AG08396 (cell line): ENCODE results near the gene SEC14L3.

Experiments used
- DNase-seq: peaks from one replicate; pipeline ENCODE4 v3.0.0; 2012; ENCODE audit warnings: low spot score, mixed read lengths

The SEC14L3 gene

DNA sequence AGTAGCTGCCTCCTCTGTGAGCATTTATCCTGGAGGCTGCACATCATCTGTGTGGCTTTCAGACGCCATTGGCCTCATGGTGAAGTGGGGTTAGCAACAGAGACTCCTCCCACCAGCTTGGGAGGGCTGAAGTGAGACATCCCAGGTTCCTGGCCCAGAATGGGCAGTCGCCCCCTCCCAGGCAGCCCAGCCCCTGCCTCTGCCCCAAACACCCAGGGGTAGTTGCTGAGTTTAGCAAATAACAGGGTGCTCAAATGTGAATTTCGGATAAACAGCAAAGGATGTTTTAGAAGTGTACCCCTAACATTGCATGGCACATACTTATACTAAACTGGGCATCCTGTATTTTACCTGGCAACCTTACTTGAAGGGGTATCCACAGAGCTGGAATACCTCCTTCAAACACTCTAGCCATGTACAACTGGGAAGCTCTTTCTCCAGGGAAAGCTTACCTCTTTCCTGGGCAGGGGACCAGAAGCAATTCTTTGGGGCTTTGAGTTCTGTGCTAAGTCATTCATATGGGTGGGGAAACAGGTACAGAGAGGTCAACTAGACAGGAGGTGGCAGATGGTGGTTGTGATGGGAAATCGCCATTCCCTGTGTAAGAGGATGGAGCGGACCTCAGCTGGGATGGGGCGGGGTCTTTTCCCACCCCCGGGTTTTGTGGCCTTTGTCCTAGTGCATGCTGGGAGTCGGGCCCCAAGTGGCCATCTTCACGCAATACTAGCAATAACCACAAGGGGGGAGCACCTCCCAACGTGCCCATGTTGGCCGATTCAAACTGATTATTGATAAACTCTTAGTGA, 27.0 kb downstream of the SEC14L3 start:
- DNase-seq: peak; percentile 76

DNA sequence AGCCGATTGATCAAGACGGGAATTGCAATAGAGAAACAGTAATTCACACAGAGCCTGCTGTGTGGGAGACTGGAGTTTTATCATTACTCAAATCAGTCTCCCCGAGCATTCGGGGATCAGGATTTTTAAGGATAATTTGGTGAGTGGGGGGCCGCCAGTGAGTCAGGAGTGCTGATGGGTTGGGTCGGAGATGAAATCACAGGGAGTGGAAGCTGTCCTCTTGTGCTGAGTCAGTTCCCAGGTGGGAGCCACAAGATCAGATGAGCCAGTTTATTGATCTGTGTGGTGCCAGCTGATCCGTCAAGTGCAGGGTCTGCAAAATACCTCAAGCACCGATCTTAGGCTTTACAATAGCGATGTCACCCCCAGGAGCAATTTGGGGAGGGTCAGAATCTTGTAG, 30.7 kb downstream of the SEC14L3 start:
- DNase-seq: no peak

DNA sequence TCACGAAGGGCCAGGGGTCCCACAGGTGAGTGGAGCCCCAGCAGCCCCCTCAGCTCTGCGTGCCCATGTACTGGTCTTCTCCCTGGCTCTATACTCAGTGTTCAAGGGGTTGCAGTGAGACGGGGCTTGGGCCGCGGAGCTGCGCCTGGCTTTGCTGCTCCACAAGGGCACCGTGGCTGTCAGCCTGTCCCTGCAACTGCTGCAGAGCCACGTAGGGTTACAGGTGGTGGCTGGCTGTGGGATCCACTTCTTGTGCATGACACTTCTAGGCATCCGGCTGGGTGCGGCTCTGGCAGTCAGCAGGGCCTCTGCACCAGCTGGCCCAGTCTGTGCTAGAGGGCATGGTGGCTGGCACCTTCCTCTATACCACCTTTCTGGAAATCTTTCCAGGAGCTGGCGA, 32.0 kb downstream of the SEC14L3 start:
- no peak for DNase-seq

DNA sequence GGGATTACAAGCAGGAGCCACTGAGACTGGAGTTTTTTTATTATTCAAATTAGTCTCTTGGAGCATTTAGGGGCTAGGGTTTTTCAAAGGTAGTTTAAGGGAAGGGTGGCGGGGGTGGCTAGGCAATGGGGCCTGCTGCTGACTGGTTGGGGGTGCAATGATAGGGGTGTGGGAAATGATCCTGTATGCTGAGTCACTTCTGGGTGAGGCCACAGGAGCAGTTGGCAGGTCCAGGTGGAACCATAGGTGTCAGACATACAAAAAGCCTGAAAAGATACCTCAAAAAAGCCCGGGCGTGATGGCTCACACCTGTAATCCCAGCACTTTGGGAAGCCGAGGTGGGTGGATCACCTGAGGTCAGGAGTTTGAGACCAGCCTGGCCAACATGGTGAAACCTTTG, 32.6 kb downstream of the SEC14L3 start:
- no peak for DNase-seq

DNA sequence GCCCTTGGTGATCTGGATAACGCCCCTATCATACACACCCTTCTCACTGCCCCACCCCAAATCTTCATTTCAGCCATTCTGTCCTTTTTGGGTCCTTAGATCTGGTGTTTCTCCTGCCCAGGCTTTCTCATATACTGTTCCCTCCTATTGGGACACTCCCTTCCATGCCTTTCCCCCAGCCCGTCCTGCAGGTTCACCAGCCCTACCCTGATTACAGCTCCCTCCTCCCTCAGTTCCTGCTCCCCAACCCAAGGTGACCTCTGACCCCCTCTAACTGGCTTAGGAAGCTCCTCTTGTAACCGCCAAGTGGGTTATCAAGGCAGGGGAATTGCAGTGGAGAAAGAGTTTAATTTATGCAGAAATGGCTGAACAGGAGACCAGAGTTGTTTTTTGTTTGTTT, 33.3 kb downstream of the SEC14L3 start:
- no peak for DNase-seq

DNA sequence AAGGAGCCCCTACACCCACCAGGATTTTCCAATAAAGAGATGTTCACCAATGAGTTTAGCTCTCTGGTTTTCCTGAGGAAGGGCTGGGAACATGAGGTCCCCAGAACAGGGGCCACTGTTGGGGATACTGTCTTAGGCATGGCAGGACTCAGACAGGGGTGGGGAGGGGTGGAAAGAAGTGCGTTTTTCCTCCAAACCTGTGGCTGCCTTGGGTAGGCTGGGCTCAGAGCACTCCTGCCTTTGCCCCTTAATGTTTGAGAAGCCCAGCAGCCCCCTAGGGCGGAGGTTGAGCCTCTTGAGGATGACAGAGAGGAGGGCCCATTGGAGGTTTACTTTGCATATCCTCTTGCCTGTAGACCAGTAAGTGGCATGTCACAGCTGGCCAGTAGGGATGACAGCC, 35.6 kb downstream of the SEC14L3 start:
- DNase-seq: no peak

DNA sequence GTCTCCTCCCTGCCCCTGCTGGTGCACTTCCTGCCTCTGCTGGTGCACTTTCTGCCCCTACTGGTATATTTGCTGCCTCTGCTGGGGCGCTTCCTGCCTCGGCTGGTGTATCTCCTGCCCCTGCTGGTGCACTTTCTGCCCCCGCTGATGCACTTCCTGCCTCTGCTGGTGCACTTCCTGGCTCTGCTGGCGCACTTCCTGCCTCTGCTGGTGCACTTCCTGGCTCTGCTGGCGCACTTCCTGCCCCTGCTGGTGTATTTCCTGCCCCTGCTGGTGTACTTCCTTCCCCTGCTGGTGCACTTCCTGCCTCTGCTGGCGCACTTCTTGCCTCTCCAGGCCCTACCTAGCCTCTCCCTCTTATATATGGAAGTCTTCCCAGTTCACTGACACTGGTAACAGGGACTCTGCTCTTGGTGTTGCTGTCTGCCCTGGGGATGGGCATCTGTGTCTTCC, 36.1 kb downstream of the SEC14L3 start:
- DNase-seq: no peak

DNA sequence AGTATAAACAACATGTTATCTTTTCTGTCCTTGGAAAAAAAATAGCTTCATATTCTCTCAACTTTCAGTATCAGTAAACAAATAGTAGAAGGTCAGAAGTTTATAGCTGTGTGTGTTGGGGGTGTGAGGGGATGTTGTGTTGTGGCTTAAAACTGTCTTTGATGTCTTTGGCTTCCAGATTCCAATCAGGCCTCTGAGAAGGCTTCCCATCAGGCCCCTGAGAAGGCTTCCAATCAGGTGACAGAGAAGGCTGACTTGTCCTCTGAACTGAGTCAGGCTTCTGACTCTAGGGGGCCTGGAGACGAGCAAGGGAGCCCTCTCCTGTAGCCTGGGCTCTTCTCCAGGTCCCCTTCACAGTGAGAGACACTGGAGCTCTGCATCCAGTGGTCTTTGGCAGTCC, 37.0 kb downstream of the SEC14L3 start:
- no peak for DNase-seq

DNA sequence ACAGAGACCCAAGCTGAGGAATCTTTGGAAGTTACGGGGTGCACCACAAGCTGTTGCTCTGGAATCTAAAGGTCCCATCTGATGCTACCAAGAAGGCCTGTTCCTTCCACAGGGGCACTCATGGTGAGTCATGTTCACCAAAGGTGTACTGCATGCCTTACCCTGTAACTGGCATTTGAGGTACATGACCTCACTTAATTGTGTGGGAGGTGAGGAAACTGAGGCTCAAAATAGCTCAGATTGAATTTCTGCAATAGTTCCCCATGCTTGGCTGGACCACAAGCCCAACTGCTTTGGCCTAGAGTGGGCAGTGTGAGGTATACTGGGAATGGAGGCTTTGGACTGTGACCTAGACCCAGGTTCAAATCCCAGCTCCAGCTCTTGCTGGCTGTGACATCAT, 38.0 kb downstream of the SEC14L3 start:
- no peak for DNase-seq

DNA sequence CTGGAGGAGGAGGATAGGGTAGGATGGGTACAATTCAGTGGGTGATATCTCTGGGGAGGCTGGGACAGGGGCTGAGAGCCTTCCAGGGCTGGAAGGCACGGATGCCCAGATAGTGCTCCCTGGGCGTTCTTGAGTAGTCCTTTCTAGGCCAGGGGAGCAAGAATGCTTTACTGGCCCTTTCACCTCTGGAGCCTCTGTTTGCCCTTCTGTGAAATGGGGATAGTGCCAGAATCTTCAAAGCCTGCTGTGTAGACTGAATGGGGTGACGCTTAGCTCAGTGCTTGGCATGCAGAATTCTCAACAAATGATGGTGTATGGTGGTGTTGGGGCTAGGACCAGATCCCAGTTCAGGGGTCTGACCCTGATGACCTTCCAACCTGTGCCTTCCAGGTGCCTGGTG, 38.6 kb downstream of the SEC14L3 start:
- DNase-seq: no peak

DNA sequence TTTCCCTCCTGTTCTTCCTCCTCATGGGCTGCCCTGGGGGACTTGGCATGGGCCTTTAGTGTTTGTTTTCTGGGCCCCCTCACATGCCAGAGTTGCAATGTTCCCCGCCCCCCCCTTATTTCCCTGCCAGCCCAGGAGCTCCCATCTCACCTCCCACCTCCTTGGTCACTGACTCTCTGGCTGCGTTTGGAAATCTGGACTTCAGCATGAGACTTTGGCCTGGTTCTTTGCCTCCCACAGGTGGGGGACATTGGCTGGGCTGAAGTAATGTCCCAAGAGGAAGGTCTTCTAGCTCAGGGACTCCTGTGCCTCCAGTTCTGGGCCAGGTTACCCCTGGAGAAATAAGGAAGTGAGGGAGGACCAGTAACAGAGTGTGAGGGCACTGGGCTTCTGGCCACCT, 39.3 kb downstream of the SEC14L3 start:
- no peak for DNase-seq

DNA sequence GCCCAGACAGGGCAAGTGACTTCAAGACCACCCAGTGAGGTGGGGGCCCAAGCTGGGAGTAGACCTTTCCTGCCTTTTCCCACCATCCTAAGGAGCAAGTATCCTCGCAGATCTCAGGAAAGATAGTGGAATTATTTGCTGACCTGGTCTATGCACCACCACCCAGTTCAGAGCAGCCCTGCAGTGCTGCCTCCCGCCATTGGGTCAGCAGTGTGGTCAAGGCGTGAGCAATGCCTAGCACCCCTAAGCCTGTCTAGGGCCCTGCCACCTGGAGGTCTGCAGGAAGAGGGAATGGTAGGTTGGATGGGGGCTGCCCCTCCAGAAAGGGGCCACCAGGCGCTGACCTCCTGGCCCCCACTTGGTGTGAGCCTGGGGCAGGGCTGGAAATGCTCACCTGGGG, 39.7 kb downstream of the SEC14L3 start:
- DNase-seq: no peak

DNA sequence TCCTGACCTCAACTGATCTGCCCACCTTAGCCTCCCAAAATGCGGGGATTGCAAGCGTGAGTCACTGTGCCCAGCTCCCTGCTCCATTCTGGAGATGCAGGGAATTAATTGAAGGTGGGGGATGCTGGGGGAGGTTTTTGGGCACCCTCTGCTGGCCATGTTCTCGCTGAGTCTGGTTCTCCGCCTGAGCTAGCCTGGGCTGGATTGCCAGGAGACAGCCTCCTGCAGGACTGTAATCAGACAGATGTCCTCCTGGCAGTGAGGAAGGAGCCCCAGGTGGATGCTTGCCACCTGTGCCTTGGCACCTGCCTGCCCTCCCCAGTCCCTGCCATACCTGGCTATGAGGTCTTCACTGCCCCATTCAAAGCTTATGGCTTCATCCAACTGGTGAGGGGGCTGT, 40.9 kb downstream of the SEC14L3 start:
- DNase-seq: no peak

DNA sequence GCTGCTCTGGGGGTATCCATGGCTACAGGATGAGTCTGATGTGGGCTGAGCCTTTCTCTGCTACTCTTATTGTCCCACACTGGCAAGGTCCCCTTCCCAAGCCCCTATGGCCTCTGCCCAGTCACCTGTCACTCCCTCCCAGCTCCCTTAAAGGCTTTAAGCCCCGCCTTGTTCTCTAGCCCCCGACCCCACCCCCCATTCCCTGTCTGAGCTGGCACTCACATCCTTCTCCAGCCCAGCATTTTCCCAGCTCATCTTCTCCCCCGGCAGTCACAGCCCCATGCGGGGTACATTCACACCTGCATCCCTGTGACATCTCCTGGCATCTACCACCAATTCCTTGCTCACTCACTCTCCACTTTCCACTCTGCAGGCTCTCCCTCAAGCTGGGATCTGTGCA, 41.9 kb downstream of the SEC14L3 start:
- no peak for DNase-seq

DNA sequence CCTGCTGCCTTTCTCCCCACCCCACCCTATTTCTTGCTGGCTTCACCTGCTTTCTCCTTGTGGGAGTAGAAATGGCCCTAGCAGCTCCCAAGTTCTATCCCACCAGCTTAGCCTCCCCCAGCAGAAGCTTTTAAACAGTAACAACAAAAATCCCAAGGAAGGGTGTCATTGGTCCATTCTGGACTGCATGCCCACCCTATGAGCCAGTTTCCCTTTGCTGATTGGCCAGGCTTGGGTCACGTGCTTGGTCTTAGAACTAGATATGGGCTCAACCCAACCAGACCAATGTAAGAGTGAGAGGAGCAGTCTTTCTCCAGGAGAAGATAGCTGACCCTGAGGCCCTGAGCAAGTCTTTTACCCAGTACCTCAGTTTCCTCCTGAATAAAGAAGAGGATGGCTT, 43.9 kb downstream of the SEC14L3 start:
- DNase-seq: no peak

DNA sequence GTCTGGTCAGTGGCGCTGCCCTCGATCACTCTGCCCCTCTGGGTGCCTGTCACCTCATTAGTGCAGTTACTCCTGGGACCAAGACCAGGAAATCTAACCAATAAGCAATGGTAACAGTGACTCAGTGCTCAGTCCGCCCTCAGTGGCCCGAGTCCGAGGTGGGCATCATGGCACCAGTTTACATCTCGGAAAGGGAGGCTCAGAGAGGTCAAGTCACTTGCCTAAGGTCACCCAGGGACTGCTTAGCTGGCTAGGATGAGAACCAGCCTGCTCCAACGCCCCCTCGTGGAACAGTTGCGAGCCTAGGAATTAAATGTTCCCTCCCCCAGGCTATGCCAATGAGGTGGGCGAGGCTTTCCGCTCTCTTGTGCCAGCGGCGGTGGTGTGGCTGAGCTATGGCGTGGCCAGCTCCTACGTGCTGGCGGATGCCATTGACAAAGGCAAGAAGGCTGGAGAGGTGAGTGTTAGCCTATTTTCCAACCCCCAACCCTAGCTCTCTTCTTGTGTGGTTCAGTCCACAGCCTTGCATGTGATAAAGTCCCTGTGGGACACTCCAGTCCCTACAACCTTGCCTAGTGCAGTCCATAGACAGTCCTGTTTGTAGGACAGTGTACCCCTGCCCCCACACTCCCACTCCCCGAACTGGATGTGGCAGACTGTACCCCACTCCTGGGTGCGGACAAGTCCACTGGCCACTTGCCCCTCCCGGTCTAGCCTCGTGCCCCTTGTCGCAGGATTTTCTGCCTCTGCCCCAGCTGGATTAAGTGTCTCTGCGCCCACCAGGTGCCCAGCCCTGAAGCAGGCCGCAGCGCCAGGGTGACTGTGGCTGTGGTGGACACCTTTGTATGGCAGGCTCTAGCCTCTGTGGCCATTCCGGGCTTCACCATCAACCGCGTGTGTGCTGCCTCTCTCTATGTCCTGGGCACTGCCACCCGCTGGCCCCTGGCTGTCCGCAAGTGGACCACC, 45.1 kb downstream of the SEC14L3 start:
- DNase-seq: peak; percentile 76

DNA sequence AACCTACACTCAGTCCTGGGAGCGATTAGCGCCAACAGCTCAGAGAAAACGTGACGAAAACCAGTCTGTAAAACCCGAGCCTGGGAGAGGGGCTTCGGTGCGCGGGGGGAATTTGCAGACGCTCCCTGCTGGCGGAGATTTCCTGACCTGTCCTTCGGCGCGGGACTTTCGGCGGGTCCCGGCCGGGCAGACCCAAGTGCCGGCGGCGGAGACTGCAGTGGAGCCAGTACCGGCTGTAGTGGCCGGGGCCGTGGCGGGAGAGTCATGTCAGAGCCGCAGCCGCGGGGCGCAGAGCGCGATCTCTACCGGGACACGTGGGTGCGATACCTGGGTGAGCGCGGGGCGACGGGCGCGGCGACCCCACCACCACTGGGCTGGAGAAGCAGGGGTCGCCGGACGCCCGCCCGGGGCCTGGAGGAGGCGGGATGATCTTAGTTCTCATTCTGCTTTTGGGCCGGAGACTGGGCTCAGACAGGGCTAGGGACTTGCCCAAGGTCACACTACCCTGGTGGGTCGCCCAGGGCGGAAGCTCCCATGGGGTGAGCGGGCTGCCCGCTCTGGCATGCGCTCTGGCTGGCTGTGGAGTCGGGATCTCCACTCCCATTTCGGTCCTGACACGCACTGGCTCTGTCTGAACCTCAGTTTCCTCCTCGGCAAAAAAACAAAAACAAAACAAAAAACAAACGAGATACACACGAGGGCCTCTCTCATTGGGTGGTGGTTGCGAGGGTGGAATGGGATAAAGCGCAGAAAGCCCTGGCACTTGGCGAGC, 46.0 kb downstream of the SEC14L3 start, which contains the start of gene MTFP1:
TSS of gene MTFP1 (plus strand) at position 153 of the 772 bp plus-strand sequence. CDS start at position 265, 112 bp downstream.
- peak; percentile 69 for DNase-seq

DNA sequence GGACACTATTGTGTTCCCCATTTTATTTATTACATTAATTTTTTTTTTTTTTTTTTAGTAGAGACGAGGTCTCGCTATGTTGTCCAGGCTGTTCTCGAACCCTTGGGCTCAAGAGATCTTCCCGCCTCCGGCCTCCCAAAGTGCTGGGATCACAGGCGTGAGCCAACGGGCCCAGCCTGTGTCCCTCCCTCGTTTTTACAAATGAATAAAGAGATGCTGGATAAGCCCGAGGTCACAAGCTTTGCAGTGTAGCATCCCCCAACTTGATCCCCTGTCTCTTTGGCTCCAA, 46.5 kb downstream of the SEC14L3 start:
- no peak for DNase-seq

DNA sequence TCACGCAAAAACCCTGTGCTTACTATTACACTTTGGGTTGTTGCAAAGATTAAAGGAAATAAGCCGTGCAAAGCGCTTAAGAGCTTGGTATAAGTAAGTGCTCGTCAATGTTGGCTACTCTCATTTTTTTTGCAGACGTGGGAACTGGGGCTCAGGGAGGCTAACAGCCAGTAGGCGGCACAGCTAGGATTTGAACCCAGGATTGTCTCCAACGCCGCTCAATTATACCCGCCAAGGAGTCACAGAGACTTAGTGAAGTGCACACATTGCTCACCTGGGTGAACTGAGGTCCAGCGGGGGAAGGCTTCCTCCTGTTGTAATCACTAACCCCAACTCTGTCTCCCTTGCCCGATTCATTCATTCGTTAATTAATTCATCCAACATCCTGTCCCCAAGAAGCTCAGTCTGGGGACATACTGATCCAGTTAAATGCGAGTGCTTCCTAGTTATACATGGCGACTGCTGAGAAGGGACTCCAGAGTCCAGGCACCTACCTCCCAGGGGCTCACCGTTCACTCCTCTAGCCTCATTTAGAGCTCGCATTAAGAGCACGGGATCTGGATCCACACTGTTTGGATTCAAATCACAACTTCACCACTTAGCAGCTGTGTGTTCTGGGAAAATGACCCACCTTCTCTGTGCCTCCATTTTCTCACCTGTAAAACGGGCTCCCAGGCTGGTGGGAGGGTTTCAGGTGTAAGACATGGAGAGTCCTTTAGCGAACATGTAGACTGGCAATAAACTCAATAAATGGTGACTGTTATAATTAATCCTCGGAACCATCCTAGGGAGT, 47.1 kb downstream of the SEC14L3 start:
- no peak for DNase-seq

DNA sequence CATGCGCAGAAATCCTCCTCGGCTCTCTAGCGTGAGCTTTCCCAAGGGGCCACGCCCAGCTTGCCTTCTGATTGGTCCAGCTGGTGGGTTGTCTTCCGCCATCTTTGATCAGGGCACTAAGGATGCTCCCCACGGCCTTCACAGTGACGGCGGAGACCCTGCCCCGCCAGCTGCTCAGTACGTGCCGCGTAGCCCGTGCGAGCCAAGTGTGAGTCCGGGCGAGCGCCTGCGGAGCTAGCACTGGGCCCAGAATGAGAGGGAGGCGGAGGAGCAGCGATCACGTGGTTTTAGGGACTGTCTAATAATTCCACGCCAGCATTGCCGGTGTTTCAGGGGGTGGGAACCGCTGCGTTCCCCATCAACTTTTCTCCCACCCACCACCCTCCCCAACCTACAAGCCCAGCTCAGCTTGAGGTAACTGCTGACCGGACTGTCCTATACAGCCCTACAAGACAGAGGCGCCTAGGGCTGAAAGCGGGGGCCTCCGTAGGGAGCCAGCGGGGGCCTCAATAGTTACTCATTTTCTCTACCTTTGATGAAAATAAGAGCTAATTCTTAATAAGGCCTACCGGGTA, 47.8 kb downstream of the SEC14L3 start:
- DNase-seq: peak; percentile 98

DNA sequence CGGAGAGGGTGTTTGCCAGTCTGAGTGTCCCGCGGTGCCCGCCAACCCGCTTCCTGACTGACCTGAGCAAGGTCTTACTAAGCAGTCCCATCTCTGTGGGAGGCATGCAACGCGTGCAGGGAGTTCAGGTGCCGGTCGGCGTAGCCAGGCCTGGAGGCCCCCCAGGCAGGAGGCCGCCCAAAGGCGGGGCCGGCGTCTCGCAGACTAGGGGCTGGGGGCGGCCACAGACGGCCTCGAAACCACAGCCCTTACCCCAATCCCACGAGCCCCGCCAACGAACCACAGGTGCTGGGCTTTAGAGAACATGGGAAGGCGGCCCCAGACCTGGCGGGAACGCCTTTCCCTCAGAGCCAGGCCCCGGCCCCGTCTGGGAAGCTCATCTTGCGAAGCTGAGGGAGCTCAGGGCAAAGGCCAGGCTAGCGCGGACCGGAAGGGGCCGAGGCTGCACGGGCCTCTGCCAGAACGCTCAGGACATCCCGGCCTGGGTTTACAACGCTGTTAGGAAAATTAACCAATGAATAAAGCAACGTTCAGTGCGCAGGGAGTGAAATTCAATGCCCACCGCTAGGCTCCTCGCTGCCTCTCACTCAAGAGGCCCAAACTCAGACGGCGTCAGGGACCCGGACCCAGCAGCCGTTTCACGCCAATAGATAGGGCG, 48.4 kb downstream of the SEC14L3 start:
- no peak for DNase-seq
